SU-DHL-6 (cell line): ENCODE measurements around the gene PIGP.

Experiments used
- EZH2phosphoT487 ChIP-seq: fragments of 200-600 bp; sonication (generic), shearing (Covaris generic); conservative IDR thresholded peaks from 2 replicates; pipeline ENCODE4 v1.6.1; 2018; ENCODE audit warnings: mild to moderate bottlenecking, antibody characterized with exemption, low read length, moderate library complexity, mixed read lengths
- TF ChIP-seq, protein P1 (sequence below): fragments of 200-600 bp; sonication (generic); IDR thresholded peaks from one replicate; pipeline ENCODE4 v1.5.1; 2017; ENCODE audit warnings: antibody characterized with exemption, mild to moderate bottlenecking, low read length, moderate library complexity; ENCODE audit not compliant: insufficient read depth, poor library complexity, severe bottlenecking

DNA sequence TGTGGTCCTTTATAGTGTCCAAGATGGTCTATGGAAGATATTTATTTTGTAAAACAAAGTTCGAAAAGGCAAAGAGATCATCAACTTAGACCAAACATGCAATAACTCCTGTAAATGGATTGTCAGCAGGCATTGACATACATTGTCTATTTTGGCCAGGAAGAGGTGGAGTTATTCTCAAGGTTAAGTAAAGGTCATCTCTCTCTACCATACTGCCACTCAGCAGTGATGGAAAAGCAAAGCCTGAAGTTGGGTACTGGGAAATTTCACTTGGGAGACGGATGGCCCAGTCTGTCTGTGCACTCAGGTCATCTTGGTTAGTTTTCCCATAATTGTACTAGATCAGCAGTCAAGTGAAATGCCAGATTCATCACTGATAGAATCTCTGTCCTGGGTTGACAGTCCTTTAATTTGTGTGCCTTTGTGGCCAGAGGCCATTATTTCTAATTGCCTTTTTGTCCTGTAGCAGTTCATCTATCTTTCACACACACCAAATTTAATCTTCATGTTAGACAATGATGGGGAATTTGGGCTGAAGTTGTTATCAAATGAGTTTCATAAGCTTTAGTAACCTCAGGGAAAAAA lies 17.5 kb downstream of the PIGP start:
- TF ChIP-seq, protein P1, sequence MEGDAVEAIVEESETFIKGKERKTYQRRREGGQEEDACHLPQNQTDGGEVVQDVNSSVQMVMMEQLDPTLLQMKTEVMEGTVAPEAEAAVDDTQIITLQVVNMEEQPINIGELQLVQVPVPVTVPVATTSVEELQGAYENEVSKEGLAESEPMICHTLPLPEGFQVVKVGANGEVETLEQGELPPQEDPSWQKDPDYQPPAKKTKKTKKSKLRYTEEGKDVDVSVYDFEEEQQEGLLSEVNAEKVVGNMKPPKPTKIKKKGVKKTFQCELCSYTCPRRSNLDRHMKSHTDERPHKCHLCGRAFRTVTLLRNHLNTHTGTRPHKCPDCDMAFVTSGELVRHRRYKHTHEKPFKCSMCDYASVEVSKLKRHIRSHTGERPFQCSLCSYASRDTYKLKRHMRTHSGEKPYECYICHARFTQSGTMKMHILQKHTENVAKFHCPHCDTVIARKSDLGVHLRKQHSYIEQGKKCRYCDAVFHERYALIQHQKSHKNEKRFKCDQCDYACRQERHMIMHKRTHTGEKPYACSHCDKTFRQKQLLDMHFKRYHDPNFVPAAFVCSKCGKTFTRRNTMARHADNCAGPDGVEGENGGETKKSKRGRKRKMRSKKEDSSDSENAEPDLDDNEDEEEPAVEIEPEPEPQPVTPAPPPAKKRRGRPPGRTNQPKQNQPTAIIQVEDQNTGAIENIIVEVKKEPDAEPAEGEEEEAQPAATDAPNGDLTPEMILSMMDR: no peak
- no peak for TF ChIP-seq EZH2phosphoT487
